Tibial nerve (tissue), 3 donors: Measurements from ENCODE around the gene STK39.
"Not testable (repeated sequence)": the region's sequence is repeated elsewhere in the genome, so short reads cannot be mapped to it uniquely, and the experiment has no call there.

Source experiments
- POLR2A ChIP-seq, 2 donors: fragments of 450-650 bp; IDR thresholded peaks; one replicate each; pipeline ENCODE4 v1.6.1; 2017; ENCODE audit warnings: antibody characterized with exemption in 2 of 2, mild to moderate bottlenecking in 2 of 2, moderate library complexity in 2 of 2
- TF ChIP-seq, protein P1 (sequence below), 5 experiments: fragments of 200-600 bp in 3 of 5; fragments of 450-650 bp in 2 of 5; sonication (generic) in 3 of 5; IDR thresholded peaks; one replicate each; pipeline ENCODE4 v1.5.1; 2016 to 2019; ENCODE audit warnings: antibody characterized with exemption in 5 of 5, mild to moderate bottlenecking in 3 of 5, moderate library complexity in 2 of 5

- TF ChIP-seq, protein P1, sequence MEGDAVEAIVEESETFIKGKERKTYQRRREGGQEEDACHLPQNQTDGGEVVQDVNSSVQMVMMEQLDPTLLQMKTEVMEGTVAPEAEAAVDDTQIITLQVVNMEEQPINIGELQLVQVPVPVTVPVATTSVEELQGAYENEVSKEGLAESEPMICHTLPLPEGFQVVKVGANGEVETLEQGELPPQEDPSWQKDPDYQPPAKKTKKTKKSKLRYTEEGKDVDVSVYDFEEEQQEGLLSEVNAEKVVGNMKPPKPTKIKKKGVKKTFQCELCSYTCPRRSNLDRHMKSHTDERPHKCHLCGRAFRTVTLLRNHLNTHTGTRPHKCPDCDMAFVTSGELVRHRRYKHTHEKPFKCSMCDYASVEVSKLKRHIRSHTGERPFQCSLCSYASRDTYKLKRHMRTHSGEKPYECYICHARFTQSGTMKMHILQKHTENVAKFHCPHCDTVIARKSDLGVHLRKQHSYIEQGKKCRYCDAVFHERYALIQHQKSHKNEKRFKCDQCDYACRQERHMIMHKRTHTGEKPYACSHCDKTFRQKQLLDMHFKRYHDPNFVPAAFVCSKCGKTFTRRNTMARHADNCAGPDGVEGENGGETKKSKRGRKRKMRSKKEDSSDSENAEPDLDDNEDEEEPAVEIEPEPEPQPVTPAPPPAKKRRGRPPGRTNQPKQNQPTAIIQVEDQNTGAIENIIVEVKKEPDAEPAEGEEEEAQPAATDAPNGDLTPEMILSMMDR (IDR thresholded peaks at IDR 0.05), result not testable (repeated sequence)
- not testable (repeated sequence) for TF ChIP-seq POLR2A (IDR thresholded peaks at IDR 0.05)
These were observed 165.9 kb downstream of the STK39 start for GRCh38 chr2:168081452-168081851.
